ENCODE measurements around the gene ACAP2. TPM values are rescaled to one million over a fixed set of nuclear protein-coding genes. Genes with fewer than 3 reads are reported as not detected.
"Not testable (repeated sequence)": the region's sequence is repeated elsewhere in the genome, so short reads cannot be mapped to it uniquely, and the experiment has no call there.

The ACAP2 gene
- total RNA-seq, 1 donor from 2014 or later, result 20.4 TPM

DNA sequence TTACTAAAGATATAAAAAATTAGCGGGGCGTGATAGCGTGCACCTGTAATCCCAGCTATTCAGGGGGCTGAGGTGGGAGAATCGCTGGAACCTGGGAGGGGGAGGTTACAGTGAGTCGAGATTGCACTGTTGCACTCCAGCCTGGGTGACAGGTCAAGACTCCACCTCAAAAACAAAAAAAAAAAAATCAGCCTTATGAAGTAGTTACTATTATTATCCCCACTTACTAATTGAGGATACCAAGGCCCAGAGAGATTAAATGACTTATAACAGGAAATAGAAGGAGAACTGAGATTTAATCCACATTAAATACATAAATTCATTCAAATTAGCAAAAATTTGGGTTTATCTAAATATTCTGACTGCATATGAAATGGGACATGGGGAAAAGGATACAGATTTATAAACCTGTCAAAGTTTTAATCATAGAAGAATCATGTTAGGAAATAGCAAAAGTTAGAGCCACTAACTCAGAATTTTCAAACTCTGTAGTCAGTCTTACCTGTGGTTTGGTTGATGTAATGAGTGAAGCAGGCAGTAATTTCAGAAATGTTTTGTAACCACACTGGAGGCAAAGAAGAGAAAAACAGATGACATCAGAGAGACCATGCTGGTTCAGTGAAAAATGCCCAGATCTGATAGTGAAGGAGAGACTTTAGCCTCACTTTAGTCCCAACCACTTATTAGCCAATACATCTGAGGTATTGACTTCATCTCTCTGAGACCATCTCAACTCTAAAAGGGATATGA, 25.0 kb upstream of the ACAP2 start:
- no peak for DNase-seq (ENCODE audit: low spot score in 2 of 2)
- Histone ChIP-seq H3K9me3 (no peaks in the 10 kb centered on the region), H3K4me3 (no peak overlapping the region), H3K4me1 (no peaks in the 10 kb centered on the region), H3K27ac (no peak overlapping the region), H3K27me3 (no peaks in the 10 kb centered on the region), H3K36me3 (no peaks in the 10 kb centered on the region)
- intact Hi-C loops (cut with DNase I), result no loop called here
- TF ChIP-seq, protein P1, sequence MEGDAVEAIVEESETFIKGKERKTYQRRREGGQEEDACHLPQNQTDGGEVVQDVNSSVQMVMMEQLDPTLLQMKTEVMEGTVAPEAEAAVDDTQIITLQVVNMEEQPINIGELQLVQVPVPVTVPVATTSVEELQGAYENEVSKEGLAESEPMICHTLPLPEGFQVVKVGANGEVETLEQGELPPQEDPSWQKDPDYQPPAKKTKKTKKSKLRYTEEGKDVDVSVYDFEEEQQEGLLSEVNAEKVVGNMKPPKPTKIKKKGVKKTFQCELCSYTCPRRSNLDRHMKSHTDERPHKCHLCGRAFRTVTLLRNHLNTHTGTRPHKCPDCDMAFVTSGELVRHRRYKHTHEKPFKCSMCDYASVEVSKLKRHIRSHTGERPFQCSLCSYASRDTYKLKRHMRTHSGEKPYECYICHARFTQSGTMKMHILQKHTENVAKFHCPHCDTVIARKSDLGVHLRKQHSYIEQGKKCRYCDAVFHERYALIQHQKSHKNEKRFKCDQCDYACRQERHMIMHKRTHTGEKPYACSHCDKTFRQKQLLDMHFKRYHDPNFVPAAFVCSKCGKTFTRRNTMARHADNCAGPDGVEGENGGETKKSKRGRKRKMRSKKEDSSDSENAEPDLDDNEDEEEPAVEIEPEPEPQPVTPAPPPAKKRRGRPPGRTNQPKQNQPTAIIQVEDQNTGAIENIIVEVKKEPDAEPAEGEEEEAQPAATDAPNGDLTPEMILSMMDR (IDR thresholded peaks at IDR 0.05), result no peak

DNA sequence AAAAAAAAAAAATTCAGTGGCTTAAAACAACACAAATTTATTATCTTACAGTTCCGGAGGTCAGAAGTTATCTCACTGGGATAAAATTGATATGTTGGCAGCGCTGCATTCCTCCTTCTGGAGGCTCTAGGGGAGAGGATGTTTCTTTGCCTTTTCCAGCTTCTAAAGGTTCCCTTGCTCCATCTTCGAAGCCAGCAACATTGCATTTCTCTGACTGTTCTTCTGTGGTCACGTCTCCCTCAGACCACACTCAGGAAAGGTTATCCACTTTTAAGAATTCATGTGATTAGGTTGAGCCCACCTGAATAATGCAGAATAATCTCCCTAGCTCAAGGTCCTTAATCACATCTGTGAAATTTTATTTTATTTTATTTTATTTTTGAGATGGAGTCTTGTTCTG, 23.4 kb upstream of the ACAP2 start:
- Histone ChIP-seq H3K4me3 (no peak overlapping the region), H3K36me3 (no peaks in the 10 kb centered on the region), H3K27ac (no peak overlapping the region), H3K9me3 (no peaks in the 10 kb centered on the region), H3K4me1 (no peaks in the 10 kb centered on the region), H3K27me3 (no peaks in the 10 kb centered on the region)
- DNase-seq (ENCODE audit: low spot score in 2 of 2), result no peak
- TF ChIP-seq, protein P1 (IDR thresholded peaks at IDR 0.05), result no peak
- intact Hi-C loops (cut with DNase I), result no loop called here

DNA sequence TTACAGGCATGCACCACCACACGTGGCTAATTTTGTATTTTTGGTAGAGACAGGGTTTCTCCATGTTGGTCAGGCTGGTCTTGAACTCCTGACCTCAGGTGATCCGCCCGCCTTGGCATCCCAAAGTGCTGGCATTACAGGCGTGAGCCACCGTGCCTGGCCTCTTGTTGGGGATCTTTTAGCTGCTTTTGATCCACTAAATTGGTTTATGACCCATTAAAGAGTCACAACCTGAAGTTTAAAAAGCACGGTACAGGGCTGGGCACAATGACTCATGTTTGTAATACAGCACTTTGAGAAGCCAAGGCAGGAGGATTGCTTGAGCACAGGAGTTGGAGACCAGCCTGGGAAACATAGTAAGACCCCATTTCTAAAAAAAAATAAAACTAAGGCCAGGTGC, 20.1 kb upstream of the ACAP2 start:
- H3K27ac ChIP-seq; H3K4me3 ChIP-seq; H3K27me3 ChIP-seq; intact Hi-C loops (cut with DNase I); H3K9me3 ChIP-seq; H3K4me1 ChIP-seq; H3K36me3 ChIP-seq; DNase-seq (ENCODE audit: low spot score in 2 of 2): not testable (repeated sequence)

DNA sequence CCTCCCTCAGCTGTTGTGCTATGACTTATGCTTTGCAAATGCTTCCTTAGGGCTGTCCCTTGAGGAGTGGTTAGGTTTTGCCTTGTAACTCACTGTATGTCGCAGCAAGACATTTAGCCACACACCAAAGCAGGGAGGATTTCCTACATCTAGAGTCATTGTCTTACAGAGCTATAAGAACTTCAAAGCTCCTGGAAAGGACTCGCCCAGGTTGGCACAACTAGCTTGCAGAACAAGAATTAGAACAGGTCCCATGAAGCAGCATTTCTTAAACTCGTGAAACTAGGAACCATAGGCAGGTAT, 19.4 kb upstream of the ACAP2 start:
- no peaks in the 10 kb centered on the region for H3K9me3 ChIP-seq
- H3K4me1 ChIP-seq, result no peaks in the 10 kb centered on the region
- H3K36me3 ChIP-seq, result no peaks in the 10 kb centered on the region
- no peak for DNase-seq (ENCODE audit: low spot score in 2 of 2)
- H3K27ac ChIP-seq, result no peak overlapping the region
- TF ChIP-seq, protein P1 (IDR thresholded peaks at IDR 0.05), result no peak
- H3K4me3 ChIP-seq, result no peak overlapping the region
- intact Hi-C loops (cut with DNase I), result no loop called here
- no peaks in the 10 kb centered on the region for H3K27me3 ChIP-seq

DNA sequence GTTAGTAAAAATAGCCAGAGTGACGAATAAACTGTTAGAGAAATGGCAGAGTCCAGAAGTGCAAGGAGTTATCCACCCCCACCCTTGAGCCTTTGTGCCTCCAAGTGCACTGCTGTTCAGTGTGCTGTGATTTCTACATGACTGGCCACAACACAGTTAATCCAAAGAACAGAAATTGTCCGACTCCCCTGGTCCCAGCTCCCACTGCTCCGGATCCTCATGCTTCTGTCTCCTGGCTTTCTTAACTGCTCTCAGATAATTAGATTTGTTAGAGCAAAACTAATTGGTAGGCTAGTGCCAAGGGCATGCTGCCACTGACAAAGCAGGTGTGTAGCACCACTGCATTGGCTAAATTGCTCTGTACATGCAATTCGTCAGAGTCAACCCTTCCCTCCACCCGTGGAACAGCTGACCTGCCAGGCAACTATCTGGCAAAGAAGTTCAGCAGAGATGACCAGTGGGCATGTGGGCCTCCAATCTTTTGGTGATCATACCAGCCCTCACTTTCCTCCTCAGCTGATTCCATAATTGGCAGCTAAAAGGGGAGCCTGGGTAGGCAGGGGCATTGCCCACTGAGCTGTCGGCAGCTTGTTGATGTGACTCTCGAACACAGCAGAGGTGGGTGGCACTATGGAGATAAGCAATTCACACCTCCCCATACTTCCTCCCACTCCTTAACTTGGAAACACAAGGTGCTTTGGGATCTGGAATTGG, 18.9 kb upstream of the ACAP2 start:
- intact Hi-C loops (cut with DNase I), result no loop called here
- no peak for DNase-seq (ENCODE audit: low spot score in 2 of 2)
- TF ChIP-seq, protein P1 (IDR thresholded peaks at IDR 0.05), result no peak

DNA sequence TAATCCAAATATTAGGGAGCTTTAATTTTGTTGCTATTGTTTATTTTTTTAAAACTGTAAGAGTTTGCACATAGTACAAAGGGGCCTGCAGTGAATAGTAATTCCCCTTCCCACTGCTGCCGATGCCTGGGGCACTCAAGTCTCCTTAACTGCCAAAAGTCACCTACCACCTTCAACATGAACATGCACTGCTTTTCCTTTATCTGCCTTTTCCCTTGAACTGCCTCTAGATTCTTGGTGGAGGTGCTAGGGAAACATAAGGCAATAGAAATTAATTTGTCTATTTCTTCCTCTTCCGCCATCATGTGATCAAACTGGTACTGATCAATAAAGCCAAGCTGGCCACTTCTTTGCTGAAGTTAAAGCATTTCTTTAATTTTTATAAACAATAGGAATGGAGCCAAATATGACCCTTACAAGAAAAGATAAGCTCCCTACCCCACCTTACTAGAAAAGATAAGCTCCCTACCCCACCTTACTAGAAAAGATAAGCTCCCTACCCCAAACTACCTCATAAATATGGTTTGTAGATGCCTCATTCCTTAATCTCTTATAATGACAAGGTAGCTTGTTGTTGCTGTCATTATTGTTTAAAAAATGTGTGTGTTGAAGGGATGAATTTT, 17.4 kb upstream of the ACAP2 start:
- no peaks in the 10 kb centered on the region for H3K27me3 ChIP-seq
- intact Hi-C loops (cut with DNase I), result no loop called here
- H3K36me3 ChIP-seq, result no peaks in the 10 kb centered on the region
- no peak overlapping the region for H3K27ac ChIP-seq
- no peaks in the 10 kb centered on the region for H3K4me1 ChIP-seq
- no peak overlapping the region for H3K4me3 ChIP-seq
- H3K9me3 ChIP-seq, result no peaks in the 10 kb centered on the region
- DNase-seq (ENCODE audit: low spot score in 2 of 2), result no peak
- TF ChIP-seq, protein P1 (IDR thresholded peaks at IDR 0.05), result no peak

More for the DNA sequence above, 18.9 kb upstream of the ACAP2 start:
- H3K4me3 ChIP-seq, result no peak overlapping the region
- H3K36me3 ChIP-seq, result no peaks in the 10 kb centered on the region
- no peaks in the 10 kb centered on the region for H3K4me1 ChIP-seq
- no peaks in the 10 kb centered on the region for H3K27me3 ChIP-seq
- H3K27ac ChIP-seq, result no peak overlapping the region
- H3K9me3 ChIP-seq, result no peaks in the 10 kb centered on the region

Measured in ascending aorta (tissue), 2 donors.